ENCODE data around the gene SLC39A9.

SLC39A9 gene

GRCh38 chr14:69504775-69505174, 106.3 kb downstream of the SLC39A9 start:
- no peak for DNase-seq (ENCODE audit: low spot score)

GRCh38 chr14:69505338-69506240, 107.1 kb downstream of the SLC39A9 start:
- DNase-seq (ENCODE audit: low spot score): no peak

- DNase-seq (ENCODE audit: low spot score): no peak
Measured at GRCh38 chr14:69506241-69506595, 107.7 kb downstream of the SLC39A9 start.
